OCI-LY3 (cell line): ENCODE data around the gene GPR62.
A peak's percentile ranks its signal among the peaks of the same experiment; 100 is the strongest.

ENCODE experiments used
- H2AFZ ChIP-seq: fragments of 200-600, 300-600 bp; shearing (Covaris generic); 2 replicates; pipeline ENCODE4 v1.6.0; 2014; ENCODE audit warnings: antibody characterized with exemption, low read depth, low read length
- H3K27ac ChIP-seq: fragments of 200-600, 300-600 bp; sonication (generic); 2 replicates; pipeline ENCODE4 v1.5.1; 2014; ENCODE audit warnings: mild to moderate bottlenecking, low read length, moderate library complexity, mixed read lengths
- H3K27me3 ChIP-seq: fragments of 200-600, 300-600 bp; sonication (generic); 2 replicates; pipeline ENCODE4 v1.6.1; 2014; ENCODE audit warnings: low read depth, low read length, mixed read lengths
- H3K36me3 ChIP-seq: fragments of 200-600, 300-600 bp; sonication (generic); replicated peaks from 2 replicates; pipeline ENCODE3; 2014; ENCODE audit warnings: low read depth, low read length, mixed read lengths
- H3K4me1 ChIP-seq: fragments of 300-600, 200-600 bp; sonication (generic); 2 replicates; pipeline ENCODE4 v1.6.1; 2014; ENCODE audit warnings: low read length, mixed read lengths
- H3K4me2 ChIP-seq: fragments of 200-600, 300-600 bp; sonication (generic); 2 replicates; pipeline ENCODE4 v1.6.1; 2014; ENCODE audit warnings: low read length, mixed read lengths
- H3K4me3 ChIP-seq: fragments of 300-600, 200-600 bp; sonication (generic); 2 replicates; pipeline ENCODE4 v1.5.1; 2014; ENCODE audit warnings: antibody characterized with exemption, mild to moderate bottlenecking, low read length, moderate library complexity
- H3K79me2 ChIP-seq: fragments of 300-600, 200-600 bp; shearing (Covaris generic); 2 replicates; pipeline ENCODE4 v1.6.1; 2014; ENCODE audit warnings: mild to moderate bottlenecking, low read length, mixed read lengths
- H3K9ac ChIP-seq: fragments of 300-600, 200-600 bp; shearing (Covaris generic); 2 replicates; pipeline ENCODE4 v1.6.0; 2014; ENCODE audit warnings: mild to moderate bottlenecking, low read length, moderate library complexity
- H3K9me3 ChIP-seq: fragments of 200-600, 300-600 bp; shearing (Covaris generic); 2 replicates; pipeline ENCODE4 v1.6.1; 2014; ENCODE audit warnings: low read length, mixed read lengths; ENCODE audit not compliant: insufficient read depth
- H4K20me1 ChIP-seq: fragments of 200-600, 300-600 bp; sonication (generic); 2 replicates; pipeline ENCODE4 v1.6.1; 2016; ENCODE audit warnings: low read length, mixed read lengths; ENCODE audit not compliant: insufficient read depth
- CTCF ChIP-seq: fragments of 200-600, 300-600 bp; sonication (generic); IDR thresholded peaks from 2 replicates; pipeline ENCODE4 v1.5.1; 2014; ENCODE audit warnings: antibody characterized with exemption, low read length, low read depth
- EZH2phosphoT487 ChIP-seq: fragments of 200-600 bp; shearing (Covaris generic); IDR thresholded peaks from 2 replicates; pipeline ENCODE4 v1.6.1; 2018; ENCODE audit warnings: antibody characterized with exemption, mixed run types, low read depth

Gene GPR62

GRCh38 chr3:51941463-51941797, 13.8 kb upstream of the GPR62 start:
- H4K20me1 ChIP-seq = peaks cover 3% of the 10 kb centered on the region; the same call in 1 of the 2 replicates
- peaks cover 28% of the 10 kb centered on the region for H3K4me1 ChIP-seq
- H3K9me3 ChIP-seq = no peaks in the 10 kb centered on the region
- TF ChIP-seq EZH2phosphoT487 (no peak), CTCF (no peak)
- H3K79me2 ChIP-seq = peaks cover 39% of the 10 kb centered on the region
- H3K36me3 ChIP-seq = peaks cover 28% of the 10 kb centered on the region
- peak overlapping the region; percentile 85 for H3K9ac ChIP-seq
- H3K27ac ChIP-seq = no peak overlapping the region
- no peaks in the 10 kb centered on the region for H3K27me3 ChIP-seq
- H3K4me2 ChIP-seq = peak overlapping the region; percentile 89
- no peak overlapping the region; the same call in 1 of the 2 replicates for H2AFZ ChIP-seq
- H3K4me3 ChIP-seq = peak overlapping the region; percentile 90

DNA sequence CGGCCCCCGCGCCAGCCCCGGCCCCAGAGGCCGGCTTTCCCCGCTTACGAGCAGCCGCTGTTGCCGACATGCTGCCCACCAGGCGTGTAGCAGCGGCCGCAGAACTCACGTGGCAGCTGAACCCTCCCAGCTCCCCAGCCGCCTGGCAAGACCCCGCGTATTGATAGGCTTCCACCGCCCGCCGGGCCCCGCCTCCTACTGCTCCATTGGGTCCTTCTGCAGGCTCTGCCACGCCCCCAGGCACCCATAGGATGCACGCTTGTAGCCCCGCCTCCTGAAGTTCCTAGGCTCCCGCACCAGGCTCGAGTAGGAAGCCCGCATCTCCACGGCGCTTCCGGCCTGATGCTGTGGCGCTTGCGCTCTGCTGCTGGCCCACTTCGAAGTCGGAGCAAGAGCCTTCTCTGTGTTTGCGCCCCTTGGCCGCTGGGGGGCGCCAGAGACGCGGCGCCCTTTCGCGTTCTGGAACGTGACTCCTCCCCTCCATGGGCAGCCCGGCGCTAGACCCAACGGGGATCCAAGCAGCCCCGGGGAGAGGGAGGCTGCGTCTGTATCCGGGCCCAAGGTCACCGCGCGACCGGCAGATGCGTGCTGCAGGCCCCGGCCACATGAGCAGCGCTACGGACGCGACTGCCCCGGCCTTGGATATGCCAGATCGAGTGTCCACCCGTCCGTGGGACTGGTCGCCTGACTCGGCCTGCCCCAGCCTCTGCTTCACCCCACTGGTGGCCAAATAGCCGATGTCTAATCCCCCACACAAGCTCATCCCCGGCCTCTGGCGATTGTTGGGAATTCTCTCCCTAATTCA, 13.2 kb upstream of the GPR62 start, which contains the start of the genes PARP3 and RRP9:
TSS of gene PARP3 (plus strand) at position 566 of the 805 bp plus-strand sequence. CDS start 993 bp downstream, outside the sequence.
TSS of gene RRP9 (minus strand) at position 107 of the 805 bp plus-strand sequence. CDS start at position 70, 37 bp downstream.
- H3K79me2 ChIP-seq = peaks cover 39% of the 10 kb centered on the region
- TF ChIP-seq EZH2phosphoT487 (no peak), CTCF (peak; percentile 98)
- peak within 1 kb of the TSS; percentile 99 for H3K4me2 ChIP-seq
- H3K9me3 ChIP-seq = no peaks in the 10 kb centered on the region
- peaks cover 28% of the 10 kb centered on the region for H3K4me1 ChIP-seq
- peaks cover 23% of the 10 kb centered on the region for H3K36me3 ChIP-seq
- H3K9ac ChIP-seq = peak within 1 kb of the TSS; percentile 98
- no peaks in the 10 kb centered on the region for H3K27me3 ChIP-seq
- peak within 1 kb of the TSS; percentile 92 for H3K4me3 ChIP-seq
- peaks cover 3% of the 10 kb centered on the region; the same call in 1 of the 2 replicates for H4K20me1 ChIP-seq
- H3K27ac ChIP-seq = peak within 1 kb of the TSS; percentile 63
- H2AFZ ChIP-seq = peak within 1 kb of the TSS; percentile 89

- Histone ChIP-seq H4K20me1 (peaks cover 3% of the 10 kb centered on the region; the same call in 1 of the 2 replicates), H3K9me3 (no peaks in the 10 kb centered on the region), H3K4me1 (peaks cover 28% of the 10 kb centered on the region), H3K27me3 (no peaks in the 10 kb centered on the region), H3K36me3 (peaks cover 18% of the 10 kb centered on the region), H3K27ac (peak overlapping the region; percentile 63), H3K9ac (peak overlapping the region; percentile 98), H3K4me3 (peak overlapping the region; percentile 92), H3K4me2 (peak overlapping the region; percentile 99), H2AFZ (peak overlapping the region; percentile 89), H3K79me2 (peaks cover 39% of the 10 kb centered on the region)
- no peak for TF ChIP-seq EZH2phosphoT487
- TF ChIP-seq CTCF = no peak
Measured at GRCh38 chr3:51942603-51943450, 12.4 kb upstream of the GPR62 start.
